Hematopoietic multipotent progenitor cell treated with erythropoietin and hydrocortisone succinate and interleukin-3 and kit ligand, for 17 days (in vitro differentiated cells): ENCODE data around the gene PSD4.

Source experiments
- DNase-seq: peaks from one replicate; pipeline ENCODE4 v3.0.0-alpha.2; 2015; ENCODE audit warnings: low spot score

Gene PSD4

GRCh38 chr2:113238871-113239839 is 65.4 kb downstream of the PSD4 start:
- DNase-seq = no peak

DNA sequence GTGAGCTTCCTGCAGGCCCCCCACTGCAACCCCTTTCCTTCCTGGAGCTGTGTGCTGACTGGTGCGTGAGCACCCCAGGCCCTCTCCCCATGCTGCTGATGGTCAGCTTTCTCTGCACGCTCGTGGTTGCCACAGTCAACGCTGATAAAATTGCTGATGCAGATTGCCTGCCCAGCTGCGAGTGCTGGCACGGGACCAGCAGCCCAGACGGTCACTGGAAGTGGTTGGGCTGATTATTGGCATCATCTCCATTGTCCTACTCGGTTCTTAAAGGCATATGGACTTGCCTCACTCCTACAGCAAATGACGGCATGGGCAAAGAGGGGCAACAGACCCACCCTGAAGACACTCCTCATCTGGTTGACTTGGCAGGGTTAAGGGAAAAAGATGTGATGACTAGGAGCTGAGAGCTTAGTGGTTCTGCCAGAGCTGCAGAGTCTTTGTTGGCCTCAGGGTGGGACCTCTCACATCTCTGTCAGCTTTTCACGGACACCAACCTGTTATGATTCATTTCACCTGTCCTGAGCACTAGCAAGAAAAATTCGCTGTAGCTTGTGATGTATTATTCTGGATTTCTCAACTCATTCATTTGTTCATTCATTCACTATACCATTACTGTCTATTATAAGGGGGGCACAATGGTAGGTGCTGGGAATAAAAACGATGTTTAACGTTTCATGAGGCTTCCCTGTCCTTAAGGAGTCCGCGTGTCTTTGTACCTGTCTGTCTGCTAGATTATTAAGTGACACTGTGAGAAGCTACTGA is 66.6 kb downstream of the PSD4 start:
- no peak for DNase-seq

GRCh38 chr2:113240915-113241911 is 67.4 kb downstream of the PSD4 start:
- no peak for DNase-seq

GRCh38 chr2:113242327-113242726 is 68.6 kb downstream of the PSD4 start:
- DNase-seq = no peak

DNA sequence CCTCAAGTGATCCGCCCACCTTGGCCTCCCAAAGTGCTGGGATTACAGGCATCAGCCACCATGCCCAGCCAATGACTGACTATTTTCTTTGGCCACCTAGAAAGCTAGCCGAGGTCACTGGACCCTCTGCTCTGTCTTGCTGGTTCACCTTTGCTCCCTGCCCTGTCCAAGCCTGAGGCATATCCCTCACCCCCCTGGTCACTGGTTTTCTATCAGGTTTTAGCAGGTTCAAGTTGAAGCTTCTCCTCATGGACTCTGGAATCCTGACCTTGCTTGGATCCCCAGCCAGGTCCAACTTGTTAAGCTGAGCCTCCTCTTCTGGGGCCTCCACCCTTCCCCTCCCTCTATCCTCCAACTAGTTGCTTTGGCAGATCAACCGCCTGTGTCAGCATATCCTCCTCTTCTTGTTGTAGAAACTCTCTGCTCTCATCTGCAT is 71.5 kb downstream of the PSD4 start:
- DNase-seq = no peak

DNA sequence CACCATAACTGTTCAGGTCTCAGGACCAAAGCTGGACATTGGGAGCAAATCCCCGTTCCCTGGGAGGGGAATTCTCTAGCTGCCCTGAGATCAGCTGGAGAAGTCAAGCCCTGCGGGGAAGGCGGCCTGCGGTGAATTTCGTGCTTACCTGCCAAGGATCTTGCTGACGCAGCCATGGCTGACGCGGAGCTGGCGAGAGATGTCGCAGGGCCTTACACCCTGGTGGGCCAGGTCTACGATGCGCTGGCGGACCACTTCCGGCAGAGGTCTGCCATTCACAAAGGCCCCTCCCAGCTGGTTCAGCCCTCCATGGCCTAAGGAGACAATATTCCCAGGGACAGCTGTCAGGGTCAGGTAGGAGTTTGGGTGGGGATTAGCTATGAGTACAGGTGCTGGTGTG is 72.8 kb downstream of the PSD4 start:
- no peak for DNase-seq

- DNase-seq = peak; percentile 85
These were observed 75.4 kb downstream of the PSD4 start for GRCh38 chr2:113248997-113249770.

- no peak for DNase-seq
These were observed 77.3 kb downstream of the PSD4 start for GRCh38 chr2:113251118-113251517.

GRCh38 chr2:113252047-113252590 is 78.3 kb downstream of the PSD4 start:
- no peak for DNase-seq

GRCh38 chr2:113253453-113253852 is 79.7 kb downstream of the PSD4 start:
- DNase-seq = no peak

DNA sequence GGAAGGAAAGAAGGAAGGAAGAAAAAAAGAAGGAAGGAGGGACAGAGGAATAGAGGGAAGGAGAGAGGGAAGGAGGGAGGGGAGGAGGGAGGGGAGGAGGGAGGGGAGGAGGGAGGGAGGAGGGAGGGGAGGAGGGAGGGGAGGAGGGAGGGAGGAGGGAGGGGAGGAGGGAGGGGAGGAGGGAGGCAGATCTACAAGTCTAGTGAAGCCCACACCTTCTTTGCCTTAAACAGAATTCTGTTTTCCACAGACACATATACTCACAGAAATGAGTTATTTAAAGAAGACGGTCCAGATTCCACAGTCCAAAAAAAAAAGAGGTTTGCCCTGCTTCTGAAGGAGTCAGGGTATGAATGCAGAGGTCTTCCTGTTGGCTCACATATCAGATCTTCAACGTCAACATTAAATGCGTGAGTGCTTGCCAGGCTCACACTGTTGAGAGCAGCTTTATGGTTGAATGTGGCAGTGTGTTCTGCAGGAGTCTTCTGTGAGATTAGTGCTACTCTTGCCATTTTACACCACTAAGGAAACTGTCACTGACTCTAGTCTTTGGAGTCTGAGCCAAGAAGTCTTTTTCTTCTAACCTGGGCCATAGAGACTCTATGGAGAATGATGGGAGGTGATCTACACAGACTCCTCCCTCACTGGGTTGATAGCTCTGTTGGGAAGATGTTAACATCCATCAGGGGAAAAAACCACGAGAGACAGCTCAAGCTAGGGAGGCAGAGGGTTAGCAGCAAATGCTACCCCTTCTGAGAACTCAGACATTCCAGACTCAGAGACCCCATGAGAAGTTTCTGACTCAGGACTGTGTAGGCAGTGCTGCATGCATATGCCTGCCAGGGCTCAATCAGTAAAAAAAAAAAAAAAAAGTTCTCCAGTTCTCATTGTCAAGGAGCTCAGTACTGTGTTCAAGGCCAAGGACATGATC is 81.6 kb downstream of the PSD4 start:
- no peak for DNase-seq

DNA sequence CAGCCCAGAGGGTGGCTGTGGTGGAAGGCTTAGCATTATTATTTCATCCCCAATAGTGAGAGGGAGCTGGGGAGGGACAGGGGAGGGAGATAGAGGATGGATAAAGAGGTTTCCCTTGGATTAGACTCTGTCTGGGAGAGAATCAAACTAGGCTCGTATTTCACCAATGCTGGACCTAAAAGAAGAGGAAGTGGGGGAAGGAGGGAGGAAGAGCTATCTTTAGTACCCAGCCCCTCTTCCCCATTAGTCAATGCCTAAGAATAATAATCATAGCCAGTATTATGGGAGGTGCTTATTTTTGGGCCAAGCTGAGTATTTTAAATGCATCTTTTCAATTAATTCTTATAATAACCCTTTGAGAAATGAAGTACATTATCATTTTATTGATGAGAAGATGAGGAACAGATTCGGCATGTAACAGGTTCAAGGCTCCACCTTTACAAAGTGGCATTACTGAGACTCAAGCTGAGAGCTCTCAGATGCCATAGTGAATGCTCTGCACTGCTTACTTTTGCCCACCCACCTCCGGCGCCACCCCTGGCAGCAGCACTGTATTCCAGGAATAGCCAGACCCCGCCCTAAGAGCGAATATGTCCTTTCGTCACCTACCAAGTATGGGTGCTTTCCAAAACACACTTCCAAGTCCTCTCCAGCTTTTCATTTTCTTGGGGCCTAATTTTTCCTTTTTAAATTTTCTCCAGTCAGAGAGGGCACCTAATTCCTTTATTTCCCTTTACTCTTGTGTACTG is 83.9 kb downstream of the PSD4 start:
- DNase-seq = no peak

DNA sequence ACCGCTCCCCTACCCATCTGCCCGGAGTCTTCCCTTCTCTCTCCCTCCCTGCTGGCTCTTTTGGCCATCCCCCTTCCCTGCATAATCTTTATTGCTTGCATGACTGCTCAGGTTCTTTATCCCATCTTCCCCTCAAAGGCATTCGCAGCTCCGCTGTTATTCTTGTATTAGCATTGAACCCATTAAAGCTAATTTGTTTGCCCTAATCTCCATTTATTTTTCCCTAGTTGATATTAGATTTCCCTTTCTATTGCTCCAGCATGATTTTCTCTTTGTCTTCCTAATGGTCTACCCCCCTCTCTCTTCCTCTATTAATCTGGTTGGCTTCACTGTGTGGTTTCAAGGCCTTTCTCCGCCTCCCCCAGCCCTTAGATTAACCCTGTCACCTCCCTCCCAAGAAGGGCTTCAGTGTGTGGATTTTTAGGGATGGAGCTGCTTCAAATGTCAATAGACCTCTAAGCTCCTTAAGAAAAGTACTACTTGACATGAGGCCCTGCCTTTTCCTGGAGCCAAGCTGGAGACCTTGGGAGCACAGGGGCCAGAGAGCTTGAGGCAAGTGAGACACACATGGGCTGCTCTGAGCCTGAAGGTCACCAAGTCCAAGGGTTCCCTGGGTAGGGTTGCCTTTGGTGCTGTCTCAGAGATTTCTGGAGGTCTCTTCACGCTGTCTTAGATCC is 84.8 kb downstream of the PSD4 start:
- DNase-seq = no peak
